Effector memory CD8-positive, alpha-beta T cell (primary cell): ENCODE data around the gene ZNF134.
A peak's percentile ranks its signal among the peaks of the same experiment; 100 is the strongest.

Source experiments
- ATAC-seq: fragments of 150-1000 bp; cut with Tn5 transposase; replicated peaks from 2 replicates; pipeline ENCODE4 v1.10.0; 2021; ENCODE audit warnings: mild to moderate bottlenecking, moderate library complexity
- DNase-seq, 3 experiments: peaks; one replicate each; pipeline ENCODE4 v3.0.0; 2021
- H3K27ac Mint-ChIP-seq, 2 donors: one replicate each; pipeline ENCODE4 v1.8.0; 2022; ENCODE audit warnings: mild to moderate bottlenecking in 2 of 2, mixed read lengths in 2 of 2, moderate library complexity in 2 of 2
- H3K27me3 Mint-ChIP-seq, 2 donors: one replicate each; pipeline ENCODE4 v1.8.0; 2022; ENCODE audit warnings: mixed read lengths in 2 of 2
- H3K36me3 Mint-ChIP-seq: one replicate; pipeline ENCODE4 v1.8.0; 2022; ENCODE audit warnings: mild to moderate bottlenecking, moderate library complexity, mixed read lengths; ENCODE audit not compliant: insufficient read depth
- H3K4me1 Mint-ChIP-seq, 2 donors: one replicate each; pipeline ENCODE4 v1.8.0; 2022; ENCODE audit warnings: low read depth in 2 of 2, mixed read lengths in 2 of 2
- H3K4me3 Mint-ChIP-seq, 2 donors: one replicate each; pipeline ENCODE4 v1.8.0; 2022; ENCODE audit warnings: mild to moderate bottlenecking in 2 of 2, mixed read lengths in 2 of 2, moderate library complexity in 2 of 2
- H3K9me3 Mint-ChIP-seq, 2 donors: one replicate each; pipeline ENCODE4 v1.8.0; 2022; ENCODE audit warnings: mixed read lengths in 2 of 2

The ZNF134 gene

DNA sequence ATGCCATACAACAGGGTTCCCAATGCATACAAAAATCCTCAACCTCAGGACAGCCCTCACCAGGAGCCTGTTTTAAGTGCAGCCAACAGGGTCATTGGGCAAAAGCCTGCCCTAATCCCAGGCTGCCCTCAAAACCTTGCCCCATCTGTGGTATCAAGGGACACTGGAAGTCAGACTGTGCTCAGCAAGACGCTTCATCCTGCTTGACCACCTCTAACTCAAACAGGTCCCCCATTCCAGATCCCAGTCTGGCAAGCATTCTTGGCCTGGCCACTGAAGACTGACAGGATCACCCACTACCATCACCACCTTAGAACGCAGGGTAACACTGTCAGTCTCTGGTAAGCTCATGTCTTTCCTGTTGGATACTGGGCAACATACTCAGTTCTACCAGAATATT is 39.6 kb downstream of the ZNF134 start:
- peaks cover 45 to 53% of the 10 kb centered on the region in 2 donors for H3K27me3 Mint-ChIP-seq

DNA sequence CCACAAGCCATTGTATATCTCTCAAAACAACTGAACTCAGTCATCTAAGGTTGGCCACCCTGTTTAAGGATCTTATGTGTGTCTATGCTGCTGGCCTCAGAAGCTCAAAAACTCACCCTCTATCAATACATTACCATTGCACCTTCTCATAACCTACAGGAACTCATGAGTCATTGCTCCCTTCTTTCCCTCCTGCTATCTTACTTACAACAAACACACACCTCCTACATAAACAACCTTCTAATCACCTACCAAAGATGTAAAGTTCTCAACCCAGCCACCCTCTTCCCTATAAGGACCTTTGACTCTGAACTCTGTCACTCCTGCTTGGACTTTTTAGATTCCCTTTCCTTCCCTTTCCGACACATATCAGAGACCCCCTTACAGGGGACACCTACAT is 41.4 kb downstream of the ZNF134 start:
- H3K27ac Mint-ChIP-seq: no peak overlapping the region
- H3K36me3 Mint-ChIP-seq: no peaks in the 10 kb centered on the region
- peaks cover 46 to 53% of the 10 kb centered on the region in 2 donors for H3K27me3 Mint-ChIP-seq
- peaks cover 34 to 49% of the 10 kb centered on the region in 2 donors for H3K9me3 Mint-ChIP-seq
- DNase-seq: no peak
- no peak overlapping the region for H3K4me3 Mint-ChIP-seq
- ATAC-seq: no peak
- peaks cover 4 to 8% of the 10 kb centered on the region in 2 donors for H3K4me1 Mint-ChIP-seq

More for the DNA sequence above, 39.6 kb downstream of the ZNF134 start:
- Mint-ChIP-seq H3K4me1 (peaks cover 4 to 8% of the 10 kb centered on the region in 2 donors), H3K9me3 (peaks cover 34 to 49% of the 10 kb centered on the region in 2 donors), H3K27ac (no peak overlapping the region), H3K4me3 (no peak overlapping the region), H3K36me3 (no peaks in the 10 kb centered on the region)
- ATAC-seq (no peak), DNase-seq (no peak)

DNA sequence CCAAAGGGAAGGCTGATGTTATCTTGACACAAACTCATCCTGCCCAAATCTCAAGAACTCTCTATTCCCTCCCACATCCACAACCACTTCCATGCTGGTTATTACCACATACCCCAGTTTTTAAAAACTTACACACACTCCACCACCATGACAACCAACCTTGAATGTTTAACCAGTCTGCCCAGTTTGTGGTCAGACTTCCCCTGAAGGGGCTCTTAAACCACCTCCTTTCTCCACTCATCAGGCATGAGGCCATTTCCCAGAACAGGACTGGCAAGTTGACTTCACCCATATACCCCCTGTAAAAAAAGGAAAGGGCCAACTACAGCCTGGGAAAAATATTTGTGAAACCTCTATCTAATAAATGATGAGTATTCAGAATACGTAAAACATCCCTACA is 42.3 kb downstream of the ZNF134 start:
- Mint-ChIP-seq H3K4me1 (peaks cover 4 to 6% of the 10 kb centered on the region in 2 donors), H3K4me3 (no peak overlapping the region), H3K36me3 (no peaks in the 10 kb centered on the region), H3K27me3 (peaks cover 53% of the 10 kb centered on the region in 2 donors), H3K27ac (no peak overlapping the region), H3K9me3 (peaks cover 32 to 48% of the 10 kb centered on the region in 2 donors)
- ATAC-seq (no peak), DNase-seq (no peak)

DNA sequence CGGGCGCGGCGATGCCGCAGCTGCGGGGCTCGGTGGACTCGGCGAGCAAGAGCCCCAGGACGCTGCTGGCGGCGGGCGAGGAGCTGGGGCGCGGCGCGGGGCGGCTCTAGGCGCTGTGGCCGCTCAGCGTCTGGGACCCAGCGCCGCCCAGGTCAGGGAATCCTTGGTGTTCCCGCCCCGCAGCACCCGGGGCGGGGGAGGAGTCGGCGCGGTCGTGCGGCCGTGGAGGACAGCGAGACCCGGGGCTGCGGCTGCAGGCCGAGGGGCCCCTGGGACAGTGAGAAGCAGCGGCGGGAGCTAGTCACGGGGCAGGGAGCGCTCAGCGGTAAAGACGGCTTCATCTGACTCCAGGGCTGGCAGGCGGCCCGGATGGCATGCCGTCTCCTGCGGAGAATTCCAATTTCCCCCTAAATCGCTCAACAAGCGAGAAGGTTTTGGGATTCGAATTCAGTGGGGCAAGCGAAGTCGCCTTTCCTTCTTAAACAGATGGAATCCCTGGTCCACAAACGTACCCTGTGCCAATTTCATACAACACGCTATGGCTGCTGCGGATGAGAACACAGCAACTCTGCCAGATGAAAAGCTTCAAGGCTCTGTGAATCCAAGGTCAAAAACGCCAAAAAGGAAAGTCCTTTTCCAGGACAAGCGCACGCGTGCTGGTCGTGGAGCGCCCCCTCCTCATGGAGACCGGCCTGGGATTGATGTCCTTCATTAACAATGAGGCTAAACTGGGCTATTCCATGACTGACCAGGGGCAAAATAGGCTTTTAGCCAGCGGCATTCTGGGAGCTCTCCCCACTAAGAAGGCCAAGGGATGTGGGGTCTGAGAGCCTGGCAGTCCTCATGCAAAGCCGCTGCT is 50.5 kb downstream of the ZNF134 start:
- no peak overlapping the region for H3K27ac Mint-ChIP-seq
- ATAC-seq: peak; percentile 24
- DNase-seq: no peak
- H3K27me3 Mint-ChIP-seq: peaks cover 39 to 52% of the 10 kb centered on the region in 2 donors
- peaks cover 5 to 7% of the 10 kb centered on the region in 2 donors for H3K4me1 Mint-ChIP-seq
- H3K9me3 Mint-ChIP-seq: no peaks in the 10 kb centered on the region
- peak overlapping the region; percentile 67 to 81 for H3K4me3 Mint-ChIP-seq
- no peaks in the 10 kb centered on the region for H3K36me3 Mint-ChIP-seq

DNA sequence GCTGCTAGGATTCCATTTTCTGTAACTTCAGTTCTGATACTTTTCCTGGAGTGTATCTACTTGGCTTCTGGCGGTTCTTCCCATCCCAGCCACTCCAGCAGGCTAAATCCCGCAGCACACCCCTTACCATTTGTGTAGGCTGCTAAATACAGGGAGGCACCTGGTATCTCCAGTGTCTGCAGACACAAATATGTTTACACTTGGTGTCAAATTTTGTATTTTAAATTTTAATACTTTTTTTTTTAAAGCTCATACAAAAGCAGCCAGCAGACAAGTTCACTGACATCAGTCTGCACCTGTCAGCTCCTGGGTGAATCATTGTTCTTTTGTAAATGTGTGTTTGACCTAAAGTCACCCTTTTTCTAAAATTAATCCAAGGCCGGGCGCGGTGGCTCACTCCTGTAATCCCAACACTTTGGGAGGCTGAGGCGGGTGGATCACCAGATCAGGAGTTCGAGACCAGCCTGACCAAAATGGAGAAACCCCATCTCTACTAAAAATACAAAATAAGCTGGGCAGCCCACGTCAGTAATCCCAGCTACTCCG is 51.3 kb downstream of the ZNF134 start:
- Mint-ChIP-seq H3K27me3 (peaks cover 38 to 52% of the 10 kb centered on the region in 2 donors), H3K9me3 (no peaks in the 10 kb centered on the region), H3K36me3 (no peaks in the 10 kb centered on the region), H3K27ac (no peak overlapping the region), H3K4me1 (peaks cover 5 to 7% of the 10 kb centered on the region in 2 donors), H3K4me3 (peak overlapping the region in 1 of 2 donors; percentile 51)
- ATAC-seq: no peak
- no peak for DNase-seq

DNA sequence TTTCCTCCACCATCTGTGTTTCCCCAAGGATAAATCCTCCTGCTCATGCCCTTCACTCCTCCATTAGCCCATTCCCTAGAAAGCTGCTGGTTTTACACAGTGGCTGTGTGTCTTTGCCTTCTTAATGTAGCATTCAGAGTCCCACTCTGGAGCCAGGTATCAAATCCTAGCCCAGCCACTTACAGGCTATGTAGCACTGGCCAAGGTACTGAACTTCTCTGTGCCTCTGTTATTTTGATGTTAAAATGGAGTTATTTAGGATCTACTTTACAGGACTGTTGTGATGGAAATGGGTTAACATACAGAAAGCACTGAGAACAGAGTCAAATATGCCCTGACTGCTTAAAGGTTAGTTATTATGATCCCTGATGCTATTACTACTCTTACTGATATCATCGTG is 53.2 kb downstream of the ZNF134 start:
- H3K27ac Mint-ChIP-seq: no peak overlapping the region
- H3K4me3 Mint-ChIP-seq: no peak overlapping the region
- H3K9me3 Mint-ChIP-seq: no peaks in the 10 kb centered on the region
- DNase-seq (no peak), ATAC-seq (no peak)
- H3K4me1 Mint-ChIP-seq: peaks cover 5 to 7% of the 10 kb centered on the region in 2 donors
- peaks cover 36 to 63% of the 10 kb centered on the region in 2 donors for H3K27me3 Mint-ChIP-seq
- no peaks in the 10 kb centered on the region for H3K36me3 Mint-ChIP-seq

DNA sequence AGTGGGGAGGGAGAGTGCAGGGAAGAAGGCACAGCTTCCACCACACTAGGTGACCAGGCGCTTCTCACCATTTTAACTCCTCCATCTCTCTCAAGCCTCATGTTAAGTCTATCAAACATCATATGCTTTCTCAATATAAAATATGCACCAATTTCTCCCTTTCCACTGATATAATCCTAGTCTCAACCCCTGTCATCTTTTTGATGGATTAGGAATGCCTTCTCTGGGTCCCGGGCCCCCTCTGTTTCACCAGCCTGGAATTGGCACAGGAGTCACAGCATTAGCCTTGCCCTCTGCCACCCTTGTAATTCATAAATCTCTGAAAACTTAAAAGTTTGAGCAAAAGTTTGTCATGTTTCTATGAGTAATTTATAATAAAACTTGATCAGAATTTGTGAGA is 54.6 kb downstream of the ZNF134 start, which contains the start of gene ZSCAN4:
Gene ZSCAN4, plus strand, starts transcription at position 301 of the 400 bp plus-strand sequence. CDS start 7,211 bp downstream, outside the sequence.
- Mint-ChIP-seq H3K36me3 (no peaks in the 10 kb centered on the region), H3K27ac (no peak within 1 kb of the TSS), H3K9me3 (no peaks in the 10 kb centered on the region), H3K4me1 (peaks cover 5 to 7% of the 10 kb centered on the region in 2 donors), H3K4me3 (no peak within 1 kb of the TSS), H3K27me3 (peaks cover 35 to 61% of the 10 kb centered on the region in 2 donors)
- no peak for ATAC-seq
- DNase-seq: no peak

DNA sequence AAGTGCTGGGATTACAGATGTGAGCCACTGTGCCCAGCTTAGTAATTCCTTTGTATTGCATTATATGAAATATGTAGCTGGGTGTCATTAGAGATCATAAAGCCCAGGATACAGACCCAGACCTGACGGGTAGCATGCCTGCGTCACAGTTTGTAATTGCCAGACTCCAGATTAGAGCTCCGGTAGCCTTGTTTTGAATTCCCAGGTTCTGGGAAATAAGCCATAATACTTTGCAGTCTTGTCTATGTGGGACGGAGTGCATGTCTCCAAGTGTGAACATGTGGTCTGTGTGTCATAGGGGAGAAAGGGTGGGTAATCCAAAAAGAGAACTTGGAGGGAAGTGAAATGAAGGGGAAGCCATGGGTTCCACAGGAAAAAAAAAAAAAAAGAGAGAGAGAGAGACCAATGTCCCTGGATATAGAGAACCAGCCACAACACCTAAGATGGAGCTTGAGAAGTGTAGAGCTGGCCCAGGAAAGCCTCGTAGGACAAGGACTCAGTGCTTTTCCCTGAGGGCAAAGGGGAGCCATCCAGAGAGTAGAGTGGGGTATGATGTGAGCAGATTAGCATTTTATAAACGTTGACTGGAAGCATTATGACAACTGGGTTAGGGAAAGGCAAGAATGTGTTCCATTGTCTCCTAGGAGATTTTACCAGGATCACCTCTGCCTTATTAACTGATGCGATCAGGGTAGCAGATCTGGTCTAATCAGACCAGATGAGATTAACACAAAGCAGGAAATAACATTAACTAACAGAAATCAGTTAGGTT is 57.3 kb downstream of the ZNF134 start:
- no peak for ATAC-seq
- Mint-ChIP-seq H3K4me3 (no peak overlapping the region), H3K27me3 (peaks cover 28 to 40% of the 10 kb centered on the region in 2 donors), H3K27ac (no peak overlapping the region), H3K36me3 (no peaks in the 10 kb centered on the region), H3K9me3 (no peaks in the 10 kb centered on the region), H3K4me1 (no peaks in the 10 kb centered on the region)
- DNase-seq: no peak

DNA sequence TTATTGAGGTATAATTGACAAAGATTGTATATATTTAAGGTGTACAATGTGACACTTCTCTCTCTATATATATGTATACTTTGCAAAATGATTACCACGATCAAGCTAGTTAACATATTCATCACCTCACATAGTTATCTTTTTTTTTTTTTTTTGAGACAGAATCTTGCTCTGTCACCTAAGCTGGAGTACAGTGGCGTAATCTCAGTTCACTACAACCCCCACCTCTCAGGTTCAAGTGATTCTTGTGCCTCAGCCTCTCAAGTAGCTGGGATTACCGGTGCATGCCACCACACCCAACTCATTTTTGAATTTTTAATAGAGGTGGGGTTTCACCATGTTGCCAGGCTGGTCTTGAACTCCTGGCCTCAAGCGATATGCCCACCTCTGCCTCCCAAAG is 58.4 kb downstream of the ZNF134 start:
- ATAC-seq (no peak), DNase-seq (no peak)
- H3K36me3 Mint-ChIP-seq: no peaks in the 10 kb centered on the region
- H3K9me3 Mint-ChIP-seq: no peaks in the 10 kb centered on the region
- H3K27ac Mint-ChIP-seq: no peak overlapping the region
- no peak overlapping the region for H3K4me3 Mint-ChIP-seq
- H3K27me3 Mint-ChIP-seq: peaks cover 33 to 42% of the 10 kb centered on the region in 2 donors
- no peaks in the 10 kb centered on the region for H3K4me1 Mint-ChIP-seq
